Spinal cord (tissue), 10 donors: ENCODE data around the gene C6orf15. TPM values are rescaled to one million over a fixed set of nuclear protein-coding genes. Genes with fewer than 3 reads are reported as not detected.
"Not testable (repeated sequence)": the region's sequence is repeated elsewhere in the genome, so short reads cannot be mapped to it uniquely, and the experiment has no call there.

ENCODE experiments used
- DNase-seq, 6 donors: peaks; one replicate each; pipeline versions ENCODE4 v3.0.0 to v3.0.0-alpha.2; 2013 to 2015; ENCODE audit warnings: low spot score in 6 of 6, low read depth in 4 of 6
- H3K27ac ChIP-seq: one replicate; pipeline ENCODE4 v1.5.1; 2013; ENCODE audit warnings: low read depth, low read length, control low read depth
- H3K27me3 ChIP-seq: one replicate; pipeline ENCODE4 v1.6.1; 2013; ENCODE audit warnings: low read length; ENCODE audit not compliant: control insufficient read depth, insufficient read depth
- H3K36me3 ChIP-seq: one replicate; pipeline ENCODE4 v1.6.1; 2013; ENCODE audit warnings: low read length; ENCODE audit not compliant: control insufficient read depth, insufficient read depth
- H3K4me1 ChIP-seq: one replicate; pipeline ENCODE4 v1.6.1; 2013; ENCODE audit warnings: low read length; ENCODE audit not compliant: control insufficient read depth, insufficient read depth
- H3K4me3 ChIP-seq: one replicate; pipeline ENCODE4 v1.5.1; 2013; ENCODE audit warnings: low read depth, low read length, control low read depth
- H3K9me3 ChIP-seq: one replicate; pipeline ENCODE4 v1.6.1; 2013; ENCODE audit warnings: low read length; ENCODE audit not compliant: control insufficient read depth, insufficient read depth
- WGBS: methylation state at CpG from one replicate; pipeline ENCODE4 v1.1.5; 2013; ENCODE audit warnings: missing lambda C conversion rate; ENCODE audit not compliant: insufficient coverage; 5-methylcytosine and 5-hydroxymethylcytosine counted together
- polyA plus RNA-seq, 2 donors: library from polyadenylated mRNA; unstranded; fragments of 120-200 nt; gene quantifications; one replicate each; pipeline ENCODE4 v1.2.1, GENCODE V29; 2013; ENCODE audit not compliant: insufficient read length in 2 of 2
- total RNA-seq, 2 donors: library from RNA; depleted of rRNA in 1 of 2; stranded (reverse); fragments of 120-200 nt in 1 of 2; fragments of >200 nt in 1 of 2; gene quantifications; one replicate each; pipeline versions ENCODE4 v1.2.3 to v1.2.4, GENCODE V29; 2013 to 2014
- donor health status: healthy.

C6orf15 gene
- total and polyA plus RNA-seq, 4 donors, result not detected

GRCh38 chr6:31076611-31077010 is 35.8 kb downstream of the C6orf15 start:
- Histone ChIP-seq H3K27me3 (no peaks in the 10 kb centered on the region), H3K4me1 (peaks cover 13% of the 10 kb centered on the region), H3K9me3 (no peaks in the 10 kb centered on the region), H3K4me3 (no peak overlapping the region), H3K36me3 (no peaks in the 10 kb centered on the region), H3K27ac (no peak overlapping the region)
- no peak for DNase-seq
- WGBS, result 60% methylated on average over 1 of the region's 4 CpGs

GRCh38 chr6:31075528-31075927 is 36.8 kb downstream of the C6orf15 start:
- no peaks in the 10 kb centered on the region for H3K36me3 ChIP-seq
- H3K4me3 ChIP-seq, result no peak overlapping the region
- DNase-seq, result no peak
- no peak overlapping the region for H3K27ac ChIP-seq
- no peaks in the 10 kb centered on the region for H3K9me3 ChIP-seq
- peaks cover 17% of the 10 kb centered on the region for H3K4me1 ChIP-seq
- no CpG with 5 or more reads among the region's 1 CpG for WGBS
- no peaks in the 10 kb centered on the region for H3K27me3 ChIP-seq

DNA sequence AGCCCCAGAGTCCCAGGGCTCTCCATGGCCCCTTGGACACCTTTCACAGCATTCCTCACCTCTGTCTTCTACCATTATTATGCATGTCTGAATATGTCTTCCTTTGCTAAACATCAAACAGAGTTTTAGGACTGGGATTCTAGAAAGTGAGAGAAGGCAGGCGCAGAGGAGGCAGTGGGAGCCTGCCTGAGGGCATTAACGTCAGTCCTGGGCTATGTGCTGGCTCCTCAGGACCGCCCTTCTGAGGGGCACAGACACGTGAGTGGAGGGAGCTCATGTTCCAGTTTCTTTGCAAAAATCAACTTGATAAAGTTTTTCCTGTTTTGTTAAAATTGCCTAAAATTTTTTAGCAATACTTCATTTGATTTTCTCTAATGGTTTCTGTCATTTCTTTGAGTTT is 38.0 kb downstream of the C6orf15 start:
- DNase-seq, result no peak
- Histone ChIP-seq H3K27ac (no peak overlapping the region), H3K9me3 (no peaks in the 10 kb centered on the region), H3K4me3 (no peak overlapping the region), H3K4me1 (peaks cover 18% of the 10 kb centered on the region), H3K36me3 (no peaks in the 10 kb centered on the region), H3K27me3 (no peaks in the 10 kb centered on the region)
- WGBS, result 94% methylated on average over 2 of the region's 4 CpGs

GRCh38 chr6:31070711-31071197 is 41.6 kb downstream of the C6orf15 start:
- 0% methylated on average over 2 of the region's 6 CpGs for WGBS
- H3K9me3 ChIP-seq, result no peaks in the 10 kb centered on the region
- no peak overlapping the region for H3K4me3 ChIP-seq
- peaks cover 22% of the 10 kb centered on the region for H3K4me1 ChIP-seq
- H3K36me3 ChIP-seq, result no peaks in the 10 kb centered on the region
- H3K27ac ChIP-seq, result peak overlapping the region; percentile 81
- DNase-seq, result peak in 3 of 6 donors; percentile 62 to 95 (median 87)
- no peaks in the 10 kb centered on the region for H3K27me3 ChIP-seq

- H3K4me1 ChIP-seq, result peaks cover 29% of the 10 kb centered on the region
- WGBS, result under 1% methylated on average over 8 of the region's 13 CpGs
- H3K4me3 ChIP-seq, result no peak overlapping the region
- DNase-seq, result peak; percentile 86 to 97 (median 90)
- no peaks in the 10 kb centered on the region for H3K27me3 ChIP-seq
- H3K27ac ChIP-seq, result peak overlapping the region; percentile 93
- no peaks in the 10 kb centered on the region for H3K36me3 ChIP-seq
- no peaks in the 10 kb centered on the region for H3K9me3 ChIP-seq
Measured at GRCh38 chr6:31068669-31069340, 43.6 kb downstream of the C6orf15 start.

DNA sequence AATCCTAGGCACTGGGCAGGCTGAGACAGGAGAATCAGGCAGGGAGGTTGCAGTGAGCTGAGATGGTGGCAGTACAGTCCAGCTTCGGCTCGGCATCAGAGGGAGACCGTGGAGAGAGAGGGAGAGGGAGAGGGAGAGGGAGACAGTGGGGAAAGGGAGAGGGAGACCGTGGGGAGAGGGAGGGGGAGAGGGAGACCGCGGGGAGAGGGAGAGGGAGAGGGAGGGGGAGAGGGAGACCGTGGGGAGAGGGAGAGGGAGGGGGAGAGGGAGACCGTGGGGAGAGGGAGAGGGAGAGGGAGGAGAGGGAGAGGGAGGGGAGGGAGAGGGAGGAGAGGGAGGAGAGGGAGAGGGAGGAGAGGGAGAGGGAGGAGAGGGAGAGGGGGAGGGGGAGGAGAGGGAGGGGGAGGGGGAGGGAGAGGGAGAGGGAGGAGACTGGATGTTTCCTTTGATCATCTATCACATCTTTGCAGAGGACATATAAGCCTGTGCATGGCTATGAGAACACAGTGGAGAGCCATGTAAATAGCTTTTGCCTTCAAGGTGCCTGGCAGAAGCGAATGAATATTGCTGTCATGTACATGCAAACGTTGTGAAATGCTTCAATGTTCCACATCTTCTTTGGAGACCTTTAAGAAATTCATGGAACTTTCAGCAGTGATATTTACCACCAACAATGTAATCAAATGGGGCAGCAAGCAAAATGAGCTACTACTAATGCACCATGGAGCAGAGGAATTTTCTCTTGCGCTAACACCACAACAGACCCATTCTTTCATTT is 44.3 kb downstream of the C6orf15 start:
- H3K4me1 ChIP-seq, result peaks cover 29% of the 10 kb centered on the region
- not testable (repeated sequence) for DNase-seq, H3K9me3 ChIP-seq, H3K27me3 ChIP-seq, H3K4me3 ChIP-seq, H3K36me3 ChIP-seq
- H3K27ac ChIP-seq, result peak overlapping the region; percentile 93
- WGBS, result 67% methylated on average over 1 of the region's 11 CpGs

GRCh38 chr6:31067028-31067427 is 45.3 kb downstream of the C6orf15 start:
- H3K9me3 ChIP-seq, H3K27me3 ChIP-seq, H3K4me3 ChIP-seq, H3K27ac ChIP-seq, DNase-seq, H3K36me3 ChIP-seq: not testable (repeated sequence)
- WGBS, result 70% methylated on average over 2 of the region's 32 CpGs
- H3K4me1 ChIP-seq, result peaks cover 22% of the 10 kb centered on the region

DNA sequence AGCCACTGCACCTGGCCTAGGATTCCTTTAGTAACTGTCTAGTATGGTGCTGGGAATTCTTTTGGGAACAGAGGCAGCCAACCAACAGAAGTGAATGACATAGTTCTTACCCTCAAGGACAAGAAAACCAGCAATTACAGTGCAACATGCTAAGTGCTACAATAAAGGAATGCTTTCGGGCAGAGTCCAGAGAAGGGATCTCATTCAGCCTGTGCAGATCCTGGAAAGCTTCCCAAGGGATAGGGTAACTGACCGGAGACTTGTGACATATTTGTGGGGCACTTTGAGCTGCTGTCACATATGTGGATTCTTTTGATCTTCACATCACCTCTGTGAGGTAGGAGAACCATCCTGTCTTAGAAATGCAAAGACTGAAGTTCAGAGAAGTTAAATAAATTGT is 46.8 kb downstream of the C6orf15 start:
- H3K4me3 ChIP-seq, result no peak overlapping the region
- no CpG with 5 or more reads among the region's 2 CpGs for WGBS
- peak in 2 of 6 donors; percentile 77 for DNase-seq
- no peaks in the 10 kb centered on the region for H3K9me3 ChIP-seq
- H3K27ac ChIP-seq, result peak overlapping the region; percentile 81
- peaks cover 18% of the 10 kb centered on the region for H3K4me1 ChIP-seq
- no peaks in the 10 kb centered on the region for H3K27me3 ChIP-seq
- H3K36me3 ChIP-seq, result no peaks in the 10 kb centered on the region

GRCh38 chr6:31063906-31064435 is 48.4 kb downstream of the C6orf15 start:
- no peaks in the 10 kb centered on the region for H3K36me3 ChIP-seq
- no peak for DNase-seq
- H3K27me3 ChIP-seq, result no peaks in the 10 kb centered on the region
- H3K9me3 ChIP-seq, result no peaks in the 10 kb centered on the region
- H3K4me1 ChIP-seq, result peaks cover 9% of the 10 kb centered on the region
- 71% methylated on average over 4 of the region's 7 CpGs for WGBS
- no peak overlapping the region for H3K4me3 ChIP-seq
- no peak overlapping the region for H3K27ac ChIP-seq
